Measurements from ENCODE around the gene E2F3.

The E2F3 gene

GRCh38 chr6:20441236-20441635, 39.6 kb downstream of the E2F3 start:
- no peak overlapping the region for H3K4me3 ChIP-seq (ENCODE audit: low read depth, low read length)
- H3K27ac ChIP-seq (ENCODE audit: extremely low read depth, low read depth, low read length) = no peak overlapping the region
- H3K4me1 ChIP-seq (ENCODE audit: control insufficient read depth, insufficient read depth, low read length) = peaks cover 3% of the 10 kb centered on the region
- peaks cover 19 to 30% of the 10 kb centered on the region in 2 experiments for H3K36me3 ChIP-seq (ENCODE audit: control insufficient read depth in 2 of 2, insufficient read depth in 1 of 2, low read length in 2 of 2)
- ChIA-PET CTCF (no interaction called here), POLR2A (no interaction called here)
- no peaks in the 10 kb centered on the region for H3K9me3 ChIP-seq (ENCODE audit: control insufficient read depth, insufficient read depth, low read depth, low read length)
- no peak for TF ChIP-seq MEIS1 (CRISPR knock-in tag; IDR thresholded peaks at IDR 0.05; ENCODE audit: borderline replicate concordance)
- no peak for TF ChIP-seq KLF17 (tag by site-specific recombination; IDR thresholded peaks at IDR 0.05)
- no peak for TF ChIP-seq KLF10 (tag by site-specific recombination; IDR thresholded peaks at IDR 0.05)
- TF ChIP-seq ZNF10 (tag by site-specific recombination; IDR thresholded peaks at IDR 0.05) = no peak
- no peak for TF ChIP-seq ZNF561 (tag by site-specific recombination; IDR thresholded peaks at IDR 0.05; ENCODE audit: borderline replicate concordance)
- TF ChIP-seq ZFP3 (tag by site-specific recombination; IDR thresholded peaks at IDR 0.05; ENCODE audit: low read depth) = no peak
- TF ChIP-seq SETDB1 (IDR thresholded peaks at IDR 0.05; ENCODE audit: insufficient read length, low read length) = no peak
- no peak for TF ChIP-seq ZFP69B (tag by site-specific recombination; IDR thresholded peaks at IDR 0.05)
- TF ChIP-seq ZNF585B (tag by site-specific recombination; IDR thresholded peaks at IDR 0.05) = no peak
- TF ChIP-seq ZNF391 (tag by site-specific recombination; IDR thresholded peaks at IDR 0.05; ENCODE audit: borderline replicate concordance, low read depth) = no peak
- no peak for TF ChIP-seq ZNF311 (tag by site-specific recombination; IDR thresholded peaks at IDR 0.05; ENCODE audit: borderline replicate concordance)
- TF ChIP-seq ZNF626 (tag by site-specific recombination; IDR thresholded peaks at IDR 0.05) = no peak
- TF ChIP-seq ZNF621 (tag by site-specific recombination; IDR thresholded peaks at IDR 0.05) = no peak
- TF ChIP-seq PRDM4 (tag by site-specific recombination; IDR thresholded peaks at IDR 0.05) = no peak
- TF ChIP-seq KLF9 (tag by site-specific recombination; IDR thresholded peaks at IDR 0.05; ENCODE audit: low read depth) = no peak
- no peak for TF ChIP-seq YY1 (tag by site-specific recombination; IDR thresholded peaks at IDR 0.05)
- no peak for TF ChIP-seq ZNF140 (tag by site-specific recombination; IDR thresholded peaks at IDR 0.05)

GRCh38 chr6:20441921-20442320, 40.2 kb downstream of the E2F3 start:
- peaks cover 19 to 30% of the 10 kb centered on the region in 2 experiments for H3K36me3 ChIP-seq (ENCODE audit: control insufficient read depth in 2 of 2, insufficient read depth in 1 of 2, low read length in 2 of 2)
- ChIA-PET CTCF (no interaction called here), POLR2A (no interaction called here)
- no peaks in the 10 kb centered on the region for H3K9me3 ChIP-seq (ENCODE audit: control insufficient read depth, insufficient read depth, low read depth, low read length)
- no peak overlapping the region for H3K27ac ChIP-seq (ENCODE audit: extremely low read depth, low read depth, low read length)
- TF ChIP-seq ZNF148 (tag by site-specific recombination; IDR thresholded peaks at IDR 0.05; ENCODE audit: borderline replicate concordance) = no peak
- TF ChIP-seq ZNF2 (tag by site-specific recombination; IDR thresholded peaks at IDR 0.05) = no peak
- TF ChIP-seq ZNF48 (tag by site-specific recombination; IDR thresholded peaks at IDR 0.05) = no peak
- no peak for TF ChIP-seq SCRT2 (tag by site-specific recombination; IDR thresholded peaks at IDR 0.05)
- no peak for TF ChIP-seq KLF8 (tag by site-specific recombination; IDR thresholded peaks at IDR 0.05)
- TF ChIP-seq ZBTB48 (tag by site-specific recombination; IDR thresholded peaks at IDR 0.05) = no peak
- TF ChIP-seq ZNF433 (tag by site-specific recombination; IDR thresholded peaks at IDR 0.05; ENCODE audit: low read depth) = no peak
- TF ChIP-seq ZNF292 (tag by site-specific recombination; IDR thresholded peaks at IDR 0.05; ENCODE audit: borderline replicate concordance, low read depth) = no peak
- TF ChIP-seq ZNF423 (tag by site-specific recombination; IDR thresholded peaks at IDR 0.05) = no peak
- TF ChIP-seq ZSCAN4 (tag by site-specific recombination; IDR thresholded peaks at IDR 0.05) = no peak
- TF ChIP-seq ZNF692 (tag by site-specific recombination; IDR thresholded peaks at IDR 0.05) = no peak
- no peak for TF ChIP-seq ZFP69B (tag by site-specific recombination; IDR thresholded peaks at IDR 0.05)
- no peak for TF ChIP-seq ZNF146 (tag by site-specific recombination; IDR thresholded peaks at IDR 0.05)
- no peak overlapping the region for H3K4me3 ChIP-seq (ENCODE audit: low read depth, low read length)
- peaks cover 3% of the 10 kb centered on the region for H3K4me1 ChIP-seq (ENCODE audit: control insufficient read depth, insufficient read depth, low read length)
